ENCODE measurements around the gene MZF1. TPM values are rescaled to one million over a fixed set of nuclear protein-coding genes. Genes with fewer than 3 reads are reported as not detected.

MZF1 gene
- total and polyA plus RNA-seq, 9 of the 15 experiments (the other 6 are each of a cell fraction or from before 2014, with no cell fraction given): 0.31 to 29.3 (median 11.5) TPM

DNA sequence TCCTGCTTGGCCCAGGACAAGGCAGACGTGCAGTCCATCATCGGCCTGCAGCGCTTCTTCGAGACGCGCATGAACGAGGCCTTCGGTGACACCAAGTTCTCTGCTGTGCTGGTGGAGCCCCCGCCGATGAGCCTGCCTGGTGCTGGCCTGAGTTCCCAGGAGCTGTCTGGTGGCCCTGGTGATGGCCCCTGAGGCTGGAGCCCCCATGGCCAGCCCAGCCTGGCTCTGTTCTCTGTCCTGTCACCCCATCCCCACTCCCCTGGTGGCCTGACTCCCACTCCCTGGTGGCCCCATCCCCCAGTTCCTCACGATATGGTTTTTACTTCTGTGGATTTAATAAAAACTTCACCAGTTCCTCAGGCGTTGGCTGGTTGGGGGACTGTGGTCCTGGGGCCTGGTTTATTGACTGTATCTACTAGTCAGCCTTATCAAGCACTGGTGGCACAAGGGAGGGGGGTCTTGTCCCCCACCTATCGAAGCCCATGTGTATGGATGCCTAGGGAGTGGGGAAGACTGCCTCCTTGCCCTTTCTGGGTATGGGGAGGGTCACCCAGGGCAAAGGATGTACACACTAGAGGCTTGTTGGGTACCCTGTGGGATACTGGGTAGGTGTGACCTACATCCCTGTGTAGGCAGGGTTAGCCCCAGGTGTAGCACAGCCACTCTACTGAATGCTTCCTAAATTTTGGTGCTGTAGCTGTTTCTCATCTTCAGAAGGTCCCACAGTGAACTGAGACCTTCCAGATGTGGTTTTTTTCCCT, 22.6 kb downstream of the MZF1 start (continued):
- TF ChIP-seq MTA1 (IDR thresholded peaks at IDR 0.05; ENCODE audit: borderline replicate concordance): no peak
- TF ChIP-seq TAF9B (IDR thresholded peaks at IDR 0.05; ENCODE audit: partially characterized antibody): no peak
- no peak for TF ChIP-seq ARID1B (IDR thresholded peaks at IDR 0.05)
- no peak for TF ChIP-seq TAF1 (IDR thresholded peaks at IDR 0.05; ENCODE audit: control insufficient read depth, extremely low read depth, insufficient read depth, low read length, severe bottlenecking)
- no peak for TF ChIP-seq PHF8 (IDR thresholded peaks at IDR 0.05; ENCODE audit: borderline replicate concordance, low read length)
- peak; percentile 13 for TF ChIP-seq POLR2B (IDR thresholded peaks at IDR 0.05; ENCODE audit: low read depth, partially characterized antibody)
- TF ChIP-seq TBP (optimal IDR thresholded peaks at IDR 0.05; ENCODE audit: low read depth, low read length): no peak
- TF ChIP-seq ZKSCAN3 (CRISPR knock-in tag; IDR thresholded peaks at IDR 0.05): no peak
- TF ChIP-seq U2AF1 (optimal IDR thresholded peaks at IDR 0.05; ENCODE audit: low read depth, low read length): no peak
- TF ChIP-seq, protein P1, sequence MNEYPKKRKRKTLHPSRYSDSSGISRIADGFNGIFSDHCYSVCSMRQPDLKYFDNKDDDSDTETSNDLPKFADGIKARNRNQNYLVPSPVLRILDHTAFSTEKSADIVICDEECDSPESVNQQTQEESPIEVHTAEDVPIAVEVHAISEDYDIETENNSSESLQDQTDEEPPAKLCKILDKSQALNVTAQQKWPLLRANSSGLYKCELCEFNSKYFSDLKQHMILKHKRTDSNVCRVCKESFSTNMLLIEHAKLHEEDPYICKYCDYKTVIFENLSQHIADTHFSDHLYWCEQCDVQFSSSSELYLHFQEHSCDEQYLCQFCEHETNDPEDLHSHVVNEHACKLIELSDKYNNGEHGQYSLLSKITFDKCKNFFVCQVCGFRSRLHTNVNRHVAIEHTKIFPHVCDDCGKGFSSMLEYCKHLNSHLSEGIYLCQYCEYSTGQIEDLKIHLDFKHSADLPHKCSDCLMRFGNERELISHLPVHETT (CRISPR knock-in tag; conservative IDR thresholded peaks at IDR 0.05 in 1 of 2, IDR thresholded peaks at IDR 0.05 in 1 of 2): no peak
- no peak for TF ChIP-seq CBX2 (IDR thresholded peaks at IDR 0.05; ENCODE audit: insufficient read depth, low read length, poor library complexity, severe bottlenecking)
- TF ChIP-seq, protein P2, sequence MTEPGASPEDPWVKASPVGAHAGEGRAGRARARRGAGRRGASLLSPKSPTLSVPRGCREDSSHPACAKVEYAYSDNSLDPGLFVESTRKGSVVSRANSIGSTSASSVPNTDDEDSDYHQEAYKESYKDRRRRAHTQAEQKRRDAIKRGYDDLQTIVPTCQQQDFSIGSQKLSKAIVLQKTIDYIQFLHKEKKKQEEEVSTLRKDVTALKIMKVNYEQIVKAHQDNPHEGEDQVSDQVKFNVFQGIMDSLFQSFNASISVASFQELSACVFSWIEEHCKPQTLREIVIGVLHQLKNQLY (CRISPR knock-in tag; conservative IDR thresholded peaks at IDR 0.05): no peak
- no peak for TF ChIP-seq HDGF (IDR thresholded peaks at IDR 0.05)
- peak; percentile 44 for TF ChIP-seq POLR2A (conservative IDR thresholded peaks at IDR 0.05)
- TF ChIP-seq, protein P3, sequence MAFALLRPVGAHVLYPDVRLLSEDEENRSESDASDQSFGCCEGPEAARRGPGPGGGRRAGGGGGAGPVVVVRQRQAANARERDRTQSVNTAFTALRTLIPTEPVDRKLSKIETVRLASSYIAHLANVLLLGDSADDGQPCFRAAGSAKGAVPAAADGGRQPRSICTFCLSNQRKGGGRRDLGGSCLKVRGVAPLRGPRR (CRISPR knock-in tag; IDR thresholded peaks at IDR 0.05): no peak
- no peak for TF ChIP-seq ZNF584 (CRISPR knock-in tag; IDR thresholded peaks at IDR 0.05; ENCODE audit: low read depth)
- TF ChIP-seq POLR2G (IDR thresholded peaks at IDR 0.05; ENCODE audit: low read depth, low read length): peak; percentile 65
- TF ChIP-seq, protein P4, sequence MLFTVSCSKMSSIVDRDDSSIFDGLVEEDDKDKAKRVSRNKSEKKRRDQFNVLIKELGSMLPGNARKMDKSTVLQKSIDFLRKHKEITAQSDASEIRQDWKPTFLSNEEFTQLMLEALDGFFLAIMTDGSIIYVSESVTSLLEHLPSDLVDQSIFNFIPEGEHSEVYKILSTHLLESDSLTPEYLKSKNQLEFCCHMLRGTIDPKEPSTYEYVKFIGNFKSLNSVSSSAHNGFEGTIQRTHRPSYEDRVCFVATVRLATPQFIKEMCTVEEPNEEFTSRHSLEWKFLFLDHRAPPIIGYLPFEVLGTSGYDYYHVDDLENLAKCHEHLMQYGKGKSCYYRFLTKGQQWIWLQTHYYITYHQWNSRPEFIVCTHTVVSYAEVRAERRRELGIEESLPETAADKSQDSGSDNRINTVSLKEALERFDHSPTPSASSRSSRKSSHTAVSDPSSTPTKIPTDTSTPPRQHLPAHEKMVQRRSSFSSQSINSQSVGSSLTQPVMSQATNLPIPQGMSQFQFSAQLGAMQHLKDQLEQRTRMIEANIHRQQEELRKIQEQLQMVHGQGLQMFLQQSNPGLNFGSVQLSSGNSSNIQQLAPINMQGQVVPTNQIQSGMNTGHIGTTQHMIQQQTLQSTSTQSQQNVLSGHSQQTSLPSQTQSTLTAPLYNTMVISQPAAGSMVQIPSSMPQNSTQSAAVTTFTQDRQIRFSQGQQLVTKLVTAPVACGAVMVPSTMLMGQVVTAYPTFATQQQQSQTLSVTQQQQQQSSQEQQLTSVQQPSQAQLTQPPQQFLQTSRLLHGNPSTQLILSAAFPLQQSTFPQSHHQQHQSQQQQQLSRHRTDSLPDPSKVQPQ (CRISPR knock-in tag; IDR thresholded peaks at IDR 0.05; ENCODE audit: borderline replicate concordance): no peak
- TF ChIP-seq, protein P5, sequence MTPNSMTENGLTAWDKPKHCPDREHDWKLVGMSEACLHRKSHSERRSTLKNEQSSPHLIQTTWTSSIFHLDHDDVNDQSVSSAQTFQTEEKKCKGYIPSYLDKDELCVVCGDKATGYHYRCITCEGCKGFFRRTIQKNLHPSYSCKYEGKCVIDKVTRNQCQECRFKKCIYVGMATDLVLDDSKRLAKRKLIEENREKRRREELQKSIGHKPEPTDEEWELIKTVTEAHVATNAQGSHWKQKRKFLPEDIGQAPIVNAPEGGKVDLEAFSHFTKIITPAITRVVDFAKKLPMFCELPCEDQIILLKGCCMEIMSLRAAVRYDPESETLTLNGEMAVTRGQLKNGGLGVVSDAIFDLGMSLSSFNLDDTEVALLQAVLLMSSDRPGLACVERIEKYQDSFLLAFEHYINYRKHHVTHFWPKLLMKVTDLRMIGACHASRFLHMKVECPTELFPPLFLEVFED (CRISPR knock-in tag; conservative IDR thresholded peaks at IDR 0.05): 0 out of 2 replicates have a peak, but pooled peaks have one; percentile 15

Data from K562 (cell line).